ENCODE data around the gene GPD1L.
"Not testable (repeated sequence)": the region's sequence is repeated elsewhere in the genome, so short reads cannot be mapped to it uniquely, and the experiment has no call there.

Gene GPD1L

GRCh38 chr3:32113981-32114545 lies 7.6 kb downstream of the GPD1L start:
- H3K4me3 ChIP-seq (ENCODE audit: low read length in 2 of 2), result no peak overlapping the region
- no peak overlapping the region for H2AK5ac ChIP-seq (ENCODE audit: low read depth, low read length)
- no peak overlapping the region for H2BK5ac ChIP-seq (ENCODE audit: low read length)
- no peak for DNase-seq (ENCODE audit: low spot score)
- H3K23ac ChIP-seq (ENCODE audit: low read depth, low read length, poor library complexity), result no peak overlapping the region
- H3K4me2 ChIP-seq (ENCODE audit: insufficient read depth, low read length, poor library complexity, severe bottlenecking), result no peak overlapping the region
- no peak overlapping the region for H4K91ac ChIP-seq (ENCODE audit: low read depth, low read length, poor library complexity)
- H3K36me3 ChIP-seq (replicated peaks in 1 of 2; ENCODE audit: control insufficient read depth in 2 of 2, insufficient read depth in 2 of 2, low read length in 2 of 2), result no peaks in the 10 kb centered on the region
- H3K18ac ChIP-seq (ENCODE audit: low read length), result no peak overlapping the region
- peaks cover 0 to 9% (median 0%) of the 10 kb centered on the region in 3 experiments for H3K27me3 ChIP-seq (ENCODE audit: control insufficient read depth in 3 of 3, insufficient read depth in 3 of 3, low read depth in 1 of 3, low read length in 3 of 3)
- no peak overlapping the region for H2BK15ac ChIP-seq (ENCODE audit: low read length)
- no peak overlapping the region for H3K4ac ChIP-seq (ENCODE audit: low read length)
- H2BK120ac ChIP-seq (ENCODE audit: low read depth, low read length), result no peak overlapping the region
- no peaks in the 10 kb centered on the region for H3K4me1 ChIP-seq (ENCODE audit: control insufficient read depth in 2 of 2, insufficient read depth in 1 of 2, low read depth in 1 of 2, low read length in 2 of 2)
- no peaks in the 10 kb centered on the region for H3K79me1 ChIP-seq (ENCODE audit: low read depth, low read length)
- no CpG with 5 or more reads among the region's 3 CpGs for WGBS, 2 donors (ENCODE audit: extremely low coverage in 2 of 2, insufficient read length in 2 of 2, insufficient replicate concordance in 1 of 2)
- no peak overlapping the region for H4K8ac ChIP-seq (ENCODE audit: low read depth, low read length)
- H3K14ac ChIP-seq (ENCODE audit: low read length), result no peak overlapping the region
- no peak overlapping the region for H2BK12ac ChIP-seq (ENCODE audit: low read length)
- no peaks in the 10 kb centered on the region for H3K9me3 ChIP-seq (replicated peaks in 1 of 2; ENCODE audit: control insufficient read depth in 2 of 2, insufficient read depth in 1 of 2, low read depth in 1 of 2, low read length in 2 of 2)
- no peak overlapping the region for H3K27ac ChIP-seq (replicated peaks; ENCODE audit: low read length)
- no peak overlapping the region for H3K9ac ChIP-seq (ENCODE audit: low read depth, low read length, poor library complexity)
- no peak overlapping the region for H2AFZ ChIP-seq (ENCODE audit: low read length)

- not testable (repeated sequence) for H2BK12ac ChIP-seq (ENCODE audit: low read length); H3K14ac ChIP-seq (ENCODE audit: low read length); H2BK5ac ChIP-seq (ENCODE audit: low read length); H3K27ac ChIP-seq (replicated peaks; ENCODE audit: low read length); H3K27me3 ChIP-seq (ENCODE audit: control insufficient read depth in 3 of 3, insufficient read depth in 3 of 3, low read depth in 1 of 3, low read length in 3 of 3); H2AFZ ChIP-seq (ENCODE audit: low read length); H3K23ac ChIP-seq (ENCODE audit: low read depth, low read length, poor library complexity); H3K79me1 ChIP-seq (ENCODE audit: low read depth, low read length); H3K9ac ChIP-seq (ENCODE audit: low read depth, low read length, poor library complexity); H3K18ac ChIP-seq (ENCODE audit: low read length); H3K9me3 ChIP-seq (replicated peaks in 1 of 2; ENCODE audit: control insufficient read depth in 2 of 2, insufficient read depth in 1 of 2, low read depth in 1 of 2, low read length in 2 of 2); H3K4me1 ChIP-seq (ENCODE audit: control insufficient read depth in 2 of 2, insufficient read depth in 1 of 2, low read depth in 1 of 2, low read length in 2 of 2); H2AK5ac ChIP-seq (ENCODE audit: low read depth, low read length); H2BK15ac ChIP-seq (ENCODE audit: low read length); H3K4me2 ChIP-seq (ENCODE audit: insufficient read depth, low read length, poor library complexity, severe bottlenecking); H3K36me3 ChIP-seq (replicated peaks in 1 of 2; ENCODE audit: control insufficient read depth in 2 of 2, insufficient read depth in 2 of 2, low read length in 2 of 2); H3K4me3 ChIP-seq (ENCODE audit: low read length in 2 of 2); H4K91ac ChIP-seq (ENCODE audit: low read depth, low read length, poor library complexity); H2BK120ac ChIP-seq (ENCODE audit: low read depth, low read length); H3K4ac ChIP-seq (ENCODE audit: low read length); H4K8ac ChIP-seq (ENCODE audit: low read depth, low read length); DNase-seq (ENCODE audit: low spot score)
- WGBS, 2 donors (ENCODE audit: extremely low coverage in 2 of 2, insufficient read length in 2 of 2, insufficient replicate concordance in 1 of 2), result no CpG with 5 or more reads among the region's 19 CpGs
Measured at GRCh38 chr3:32114546-32115386, 8.3 kb downstream of the GPD1L start.

GRCh38 chr3:32117320-32117719 lies 10.9 kb downstream of the GPD1L start:
- Histone ChIP-seq H4K91ac (ENCODE audit: low read depth, low read length, poor library complexity) (no peak overlapping the region), H2BK15ac (ENCODE audit: low read length) (no peak overlapping the region), H3K9me3 (replicated peaks in 1 of 2; ENCODE audit: control insufficient read depth in 2 of 2, insufficient read depth in 1 of 2, low read depth in 1 of 2, low read length in 2 of 2) (no peaks in the 10 kb centered on the region), H3K4me2 (ENCODE audit: insufficient read depth, low read length, poor library complexity, severe bottlenecking) (no peak overlapping the region), H3K27ac (replicated peaks; ENCODE audit: low read length) (no peak overlapping the region), H3K27me3 (ENCODE audit: control insufficient read depth in 3 of 3, insufficient read depth in 3 of 3, low read depth in 1 of 3, low read length in 3 of 3) (no peaks in the 10 kb centered on the region), H4K8ac (ENCODE audit: low read depth, low read length) (no peak overlapping the region), H3K9ac (ENCODE audit: low read depth, low read length, poor library complexity) (no peak overlapping the region), H3K14ac (ENCODE audit: low read length) (no peak overlapping the region), H2AFZ (ENCODE audit: low read length) (no peak overlapping the region), H3K79me1 (ENCODE audit: low read depth, low read length) (no peaks in the 10 kb centered on the region), H3K18ac (ENCODE audit: low read length) (no peak overlapping the region), H3K4me1 (ENCODE audit: control insufficient read depth in 2 of 2, insufficient read depth in 1 of 2, low read depth in 1 of 2, low read length in 2 of 2) (no peaks in the 10 kb centered on the region), H3K36me3 (replicated peaks in 1 of 2; ENCODE audit: control insufficient read depth in 2 of 2, insufficient read depth in 2 of 2, low read length in 2 of 2) (no peaks in the 10 kb centered on the region), H2BK12ac (ENCODE audit: low read length) (no peak overlapping the region), H3K4ac (ENCODE audit: low read length) (no peak overlapping the region), H2BK5ac (ENCODE audit: low read length) (no peak overlapping the region), H3K4me3 (ENCODE audit: low read length in 2 of 2) (no peak overlapping the region), H3K23ac (ENCODE audit: low read depth, low read length, poor library complexity) (no peak overlapping the region), H2BK120ac (ENCODE audit: low read depth, low read length) (no peak overlapping the region), H2AK5ac (ENCODE audit: low read depth, low read length) (no peak overlapping the region)
- no CpG with 5 or more reads among the region's 1 CpG for whole genome bisulfite sequencing, 2 donors (ENCODE audit: extremely low coverage in 2 of 2, insufficient read length in 2 of 2, insufficient replicate concordance in 1 of 2)
- DNase-seq (ENCODE audit: low spot score), result no peak

GRCh38 chr3:32118215-32118614 lies 11.8 kb downstream of the GPD1L start:
- H2BK12ac ChIP-seq (ENCODE audit: low read length), result no peak overlapping the region
- H2AK5ac ChIP-seq (ENCODE audit: low read depth, low read length), result no peak overlapping the region
- H2BK5ac ChIP-seq (ENCODE audit: low read length), result no peak overlapping the region
- H3K18ac ChIP-seq (ENCODE audit: low read length), result no peak overlapping the region
- no peak for DNase-seq (ENCODE audit: low spot score)
- H2BK120ac ChIP-seq (ENCODE audit: low read depth, low read length), result no peak overlapping the region
- H3K4ac ChIP-seq (ENCODE audit: low read length), result no peak overlapping the region
- H3K36me3 ChIP-seq (replicated peaks in 1 of 2; ENCODE audit: control insufficient read depth in 2 of 2, insufficient read depth in 2 of 2, low read length in 2 of 2), result no peaks in the 10 kb centered on the region
- H4K91ac ChIP-seq (ENCODE audit: low read depth, low read length, poor library complexity), result no peak overlapping the region
- no peaks in the 10 kb centered on the region for H3K79me1 ChIP-seq (ENCODE audit: low read depth, low read length)
- no peaks in the 10 kb centered on the region for H3K4me1 ChIP-seq (ENCODE audit: control insufficient read depth in 2 of 2, insufficient read depth in 1 of 2, low read depth in 1 of 2, low read length in 2 of 2)
- H4K8ac ChIP-seq (ENCODE audit: low read depth, low read length), result no peak overlapping the region
- no peak overlapping the region for H3K27ac ChIP-seq (replicated peaks; ENCODE audit: low read length)
- H2AFZ ChIP-seq (ENCODE audit: low read length), result no peak overlapping the region
- no peak overlapping the region for H3K14ac ChIP-seq (ENCODE audit: low read length)
- H3K9ac ChIP-seq (ENCODE audit: low read depth, low read length, poor library complexity), result no peak overlapping the region
- H2BK15ac ChIP-seq (ENCODE audit: low read length), result no peak overlapping the region
- H3K9me3 ChIP-seq (replicated peaks in 1 of 2; ENCODE audit: control insufficient read depth in 2 of 2, insufficient read depth in 1 of 2, low read depth in 1 of 2, low read length in 2 of 2), result no peaks in the 10 kb centered on the region
- WGBS, 2 donors (ENCODE audit: extremely low coverage in 2 of 2, insufficient read length in 2 of 2, insufficient replicate concordance in 1 of 2), result no CpG with 5 or more reads among the region's 2 CpGs
- H3K23ac ChIP-seq (ENCODE audit: low read depth, low read length, poor library complexity), result no peak overlapping the region
- H3K4me3 ChIP-seq (ENCODE audit: low read length in 2 of 2), result no peak overlapping the region
- no peak overlapping the region for H3K4me2 ChIP-seq (ENCODE audit: insufficient read depth, low read length, poor library complexity, severe bottlenecking)
- H3K27me3 ChIP-seq (ENCODE audit: control insufficient read depth in 3 of 3, insufficient read depth in 3 of 3, low read depth in 1 of 3, low read length in 3 of 3), result no peaks in the 10 kb centered on the region
